Ovary (tissue), 9 donors: ENCODE results near the gene MAP7D3. TPM values are rescaled to one million over a fixed set of nuclear protein-coding genes. Genes with fewer than 3 reads are reported as not detected.
"Not testable (repeated sequence)": the region's sequence is repeated elsewhere in the genome, so short reads cannot be mapped to it uniquely, and the experiment has no call there.

Experiments used
- DNase-seq, 5 donors: peaks; one replicate each; pipeline ENCODE4 v3.0.0-alpha.2; 2019 to 2020
- H3K27ac ChIP-seq, 2 donors: fragments of 200-600 bp; one replicate each; pipeline versions ENCODE4 v1.5.1 to v1.8.0; 2019 to 2022
- H3K27me3 ChIP-seq: fragments of 200-600 bp; one replicate; pipeline ENCODE4 v1.8.0; 2022
- H3K36me3 ChIP-seq: fragments of 200-600 bp; sonication (generic); one replicate; pipeline ENCODE4 v1.5.1; 2019
- H3K4me1 ChIP-seq: one replicate; pipeline ENCODE4 v1.8.1; 2013; ENCODE audit warnings: mild to moderate bottlenecking, moderate library complexity; ENCODE audit not compliant: insufficient read depth
- H3K4me3 ChIP-seq: fragments of 200-600 bp; sonication (generic); one replicate; pipeline ENCODE4 v1.5.1; 2017
- H3K9me3 ChIP-seq, 2 donors: fragments of 200-600 bp in 1 of 2; sonication (generic) in 1 of 2; one replicate each; pipeline versions ENCODE4 v1.5.1 to v1.8.1; 2013 to 2019; ENCODE audit warnings: mild to moderate bottlenecking in 1 of 2, moderate library complexity in 1 of 2
- CTCF ChIP-seq, 3 donors: fragments of 450-650 bp in 2 of 3; fragments of 200-600 bp in 1 of 3; IDR thresholded peaks; one replicate each; pipeline versions ENCODE4 v1.5.1 to v1.8.0; 2016 to 2022; ENCODE audit warnings: antibody characterized with exemption in 3 of 3, mild to moderate bottlenecking in 1 of 3
- EP300 ChIP-seq: sonication (generic); formaldehyde crosslinking; IDR thresholded peaks from one replicate; pipeline ENCODE4 v1.6.1; 2017; ENCODE audit warnings: antibody characterized with exemption
- POLR2A ChIP-seq: fragments of 450-650 bp; IDR thresholded peaks from one replicate; pipeline ENCODE4 v1.6.1; 2017; ENCODE audit warnings: antibody characterized with exemption, mild to moderate bottlenecking, moderate library complexity
- WGBS, 3 donors: extraction: QIAGEN DNeasy Blood & Tissue Kit in 1 of 3; methylation state at CpG; one replicate each; pipeline versions ENCODE4 v1.1.5 to v1.1.7; 2013 to 2017; 5-methylcytosine and 5-hydroxymethylcytosine counted together
- intact Hi-C, 4 donors: fragments of 100-400 bp; cut with DNase I; formaldehyde crosslinking; loops; one replicate each; pipeline versions ENCODE4 v1.11.0 to v1.15.1; 2022 to 2023
- polyA plus RNA-seq, 2 donors: library from polyadenylated mRNA; stranded (reverse); fragments of 200-250 nt in 1 of 2; fragments of 350-450 nt in 1 of 2; fragmentation: Illumina TruSeq in 1 of 2; extraction: RNeasy Lipid Tissue Mini Kit (QIAGEN cat#74804) in 1 of 2; gene quantifications; one replicate each; pipeline ENCODE4 v1.2.3, GENCODE V29; 2013 to 2014
- total RNA-seq, 7 donors: library from RNA; depleted of rRNA in 2 of 7; stranded (reverse); fragments of >200 nt in 2 of 7; fragmentation: NEBNext Ultra II Directional in 3 of 7; extraction: Animal tissue kit (Norgen Biotek cat#: 25700) in 3 of 7; gene quantifications; one replicate each; pipeline versions ENCODE4 v1.1.0 to v1.2.4, GENCODE V29; 2016 to 2023
- donor health status: DM: no; HTN: no; CAD: no; lungs with moderate emphysema.
- donor health status: DM: no; HTN: no; CAD: no.
- donor health status: Bipolar disorder and iron deficiency.
- donor health status: DM: yes; HTN: yes; CAD: no.
- donor health status: DM: no; HTN: no; CAD: no.
- donor health status: DM: yes; HTN: yes; CAD: no.

MAP7D3 gene
- total and polyA plus RNA-seq, 9 donors = 11.6 to 42.3 (median 29.3) TPM

DNA sequence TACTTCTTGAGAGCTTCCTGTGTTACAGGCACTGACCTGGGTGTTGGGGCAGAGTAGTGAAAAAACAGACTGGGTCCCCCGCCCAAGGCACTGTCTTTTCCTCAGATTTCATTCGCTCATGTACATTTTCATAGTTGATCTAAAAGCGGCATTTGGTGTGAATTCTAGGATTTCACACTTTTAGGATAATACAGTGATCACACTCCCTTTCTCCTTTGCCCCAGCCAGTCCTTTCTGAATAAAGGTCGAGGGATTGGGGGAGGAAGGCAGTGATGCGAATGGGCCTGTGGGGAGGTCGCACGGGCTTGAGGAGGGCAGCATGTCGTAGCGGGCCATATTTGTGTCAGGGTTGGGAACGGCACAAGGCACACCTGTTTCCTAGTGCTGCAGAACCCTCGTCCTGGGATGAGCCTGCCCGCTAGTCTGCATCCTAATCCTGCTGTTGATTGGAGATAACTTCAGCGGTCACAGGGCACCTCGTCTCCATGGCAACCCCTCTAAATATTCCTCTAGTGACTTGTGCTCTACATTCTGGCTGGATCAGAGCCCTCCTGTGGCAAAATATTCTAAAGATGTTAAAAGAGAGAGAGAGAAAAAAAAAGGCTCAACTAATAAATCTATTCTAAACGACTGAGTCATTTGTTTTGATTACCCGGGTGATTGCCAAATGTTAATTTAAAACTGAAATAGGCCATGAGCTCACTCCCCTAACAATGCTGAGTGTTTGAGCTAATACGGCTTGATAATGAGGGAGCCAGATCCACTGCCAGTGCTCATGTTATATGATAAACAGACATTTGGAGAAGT lies 82.1 kb downstream of the MAP7D3 start:
- 41 to 46% (median 42%) methylated on average over 17 of the region's 17 CpGs for WGBS, 3 donors
- Histone ChIP-seq H3K27me3 (no peaks in the 10 kb centered on the region), H3K9me3 (no peaks in the 10 kb centered on the region), H3K36me3 (no peaks in the 10 kb centered on the region), H3K4me3 (no peak overlapping the region), H3K4me1 (peaks cover 4% of the 10 kb centered on the region), H3K27ac (peak overlapping the region in 1 of 2 donors; percentile 6)
- intact Hi-C loops = loop anchor here in 2 of 4 donors (5.0 to 10.0 kb wide), 3 partner anchors 33 to 144 kb away; no protein-coding TSS in a partner anchor
- peak in 2 of 5 donors; percentile 29 to 69 for DNase-seq
- no peak for TF ChIP-seq CTCF (IDR thresholded peaks at IDR 0.05)
- no peak for TF ChIP-seq EP300
- no peak for TF ChIP-seq POLR2A

DNA sequence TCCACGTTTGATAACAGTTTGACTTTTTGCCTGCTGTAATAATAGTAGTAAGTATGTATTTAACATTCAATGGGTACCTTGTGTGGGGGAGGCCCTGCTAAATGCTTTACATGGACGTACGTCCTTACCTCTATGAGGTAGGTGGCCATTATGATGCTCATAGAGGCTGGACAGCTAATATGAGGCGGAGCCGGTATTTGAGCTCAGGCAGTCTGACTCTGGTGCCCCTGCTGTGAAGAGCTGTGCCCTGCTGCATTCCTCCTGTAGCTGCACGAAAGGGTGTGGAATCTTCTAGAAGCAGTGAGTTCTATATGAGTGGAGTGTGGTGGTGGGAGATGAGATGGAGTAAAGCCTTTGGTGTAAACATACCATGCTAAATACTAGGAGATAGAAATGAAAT lies 83.2 kb downstream of the MAP7D3 start:
- not testable (repeated sequence) for H3K4me1 ChIP-seq, H3K36me3 ChIP-seq, H3K27me3 ChIP-seq, H3K4me3 ChIP-seq, H3K9me3 ChIP-seq, H3K27ac ChIP-seq, DNase-seq
- intact Hi-C loops = loop anchor here in 2 of 4 donors (5.0 to 10.0 kb wide), 3 partner anchors 34 to 143 kb away; no protein-coding TSS in a partner anchor
- WGBS, 3 donors = 74 to 78% (median 76%) methylated on average over 6 of the region's 6 CpGs

DNA sequence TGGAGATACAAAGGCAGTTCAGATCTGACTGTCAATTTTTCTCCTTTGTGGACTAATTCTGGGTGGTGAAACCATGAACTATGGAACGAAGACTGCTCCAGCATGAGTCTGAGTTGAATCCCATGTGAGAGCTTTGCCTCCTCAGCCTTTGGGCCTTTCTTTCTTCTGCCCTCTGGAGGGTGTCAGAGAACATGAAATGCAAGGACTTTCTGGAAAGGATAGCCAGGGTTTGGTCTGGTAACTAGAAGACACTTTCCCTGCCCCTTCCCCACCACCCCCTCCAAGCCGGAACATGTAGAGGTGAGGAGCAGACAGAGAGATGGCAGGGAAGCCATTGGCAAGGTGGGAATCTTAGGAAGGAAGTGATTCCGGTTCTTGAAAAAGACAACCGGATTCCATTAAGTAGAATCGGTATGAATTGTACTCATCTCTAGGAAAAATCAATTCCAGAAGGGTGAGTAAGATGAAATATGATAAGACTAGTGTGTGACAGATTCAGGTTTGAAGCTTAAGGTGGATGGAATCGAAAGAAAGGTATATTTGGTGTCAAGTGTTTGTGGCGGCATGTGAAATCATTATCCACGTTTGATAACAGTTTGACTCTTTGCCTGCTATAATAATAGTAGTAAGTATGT lies 84.9 kb downstream of the MAP7D3 start:
- Histone ChIP-seq H3K36me3 (no peaks in the 10 kb centered on the region), H3K27ac (no peak overlapping the region), H3K9me3 (no peaks in the 10 kb centered on the region), H3K27me3 (no peaks in the 10 kb centered on the region), H3K4me1 (peaks cover 5% of the 10 kb centered on the region), H3K4me3 (no peak overlapping the region)
- DNase-seq = no peak
- intact Hi-C loops = loop anchor here in 2 of 4 donors (5.0 to 10.0 kb wide), 3 partner anchors 36 to 142 kb away; no protein-coding TSS in a partner anchor
- TF ChIP-seq POLR2A = no peak
- TF ChIP-seq EP300 = no peak
- TF ChIP-seq CTCF (IDR thresholded peaks at IDR 0.05) = no peak
- 72 to 80% (median 78%) methylated on average over 8 of the region's 8 CpGs for WGBS, 3 donors

GRCh38 chrX:136165406-136165805 lies 85.8 kb downstream of the MAP7D3 start:
- Histone ChIP-seq H3K27me3 (no peaks in the 10 kb centered on the region), H3K36me3 (no peaks in the 10 kb centered on the region), H3K4me1 (peaks cover 5% of the 10 kb centered on the region), H3K27ac (no peak overlapping the region), H3K4me3 (no peak overlapping the region), H3K9me3 (no peaks in the 10 kb centered on the region)
- intact Hi-C loops = loop anchor here in 2 of 4 donors (5.0 to 10.0 kb wide), 3 partner anchors 37 to 141 kb away; no protein-coding TSS in a partner anchor
- no peak for DNase-seq
- TF ChIP-seq POLR2A (no peak), EP300 (no peak), CTCF (IDR thresholded peaks at IDR 0.05) (no peak)
- 39 to 68% (median 44%) methylated on average over 3 of the region's 3 CpGs for WGBS, 3 donors
